ENCODE data around the gene SYNE3.

The SYNE3 gene

GRCh38 chr14:95540236-95540855 lies 23.9 kb upstream of the SYNE3 start:
- DNase-seq (ENCODE audit: low read depth in 3 of 3), result no peak

GRCh38 chr14:95538801-95539509 lies 22.5 kb upstream of the SYNE3 start:
- DNase-seq (ENCODE audit: low read depth in 3 of 3), result no peak

GRCh38 chr14:95537298-95538089 lies 21.0 kb upstream of the SYNE3 start:
- no peak for DNase-seq (ENCODE audit: low read depth in 3 of 3)

- no peak for DNase-seq (ENCODE audit: low read depth in 3 of 3)
Observed at GRCh38 chr14:95536671-95537070, 20.2 kb upstream of the SYNE3 start.

DNA sequence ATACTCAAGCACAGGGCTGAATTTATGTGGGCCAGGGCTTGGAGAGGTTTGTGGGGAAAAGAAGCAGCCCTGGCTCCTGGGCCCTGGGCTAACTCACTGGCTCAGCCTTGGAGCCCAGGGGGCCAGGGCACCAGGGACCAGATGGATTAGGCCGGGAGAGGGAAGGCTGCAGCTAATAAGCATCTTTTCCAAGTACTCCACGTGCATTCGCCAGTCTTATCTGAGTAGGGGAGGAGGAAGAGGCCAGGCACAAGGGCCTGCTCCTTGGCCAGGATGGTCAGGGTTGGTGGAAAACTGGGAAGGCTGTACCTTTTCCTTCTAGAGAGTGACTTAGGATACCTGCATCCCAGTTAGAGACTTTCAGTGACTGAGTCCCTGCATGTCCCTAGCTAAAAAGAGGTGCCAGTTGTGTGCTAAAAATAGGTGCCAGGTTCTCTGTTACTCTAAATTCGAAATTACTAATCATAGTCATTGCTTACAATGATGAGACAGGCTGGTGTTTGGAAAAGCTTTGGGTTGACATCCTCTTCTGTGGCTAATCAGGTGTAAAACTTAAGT lies 19.7 kb upstream of the SYNE3 start:
- DNase-seq (ENCODE audit: low read depth in 3 of 3), result no peak

GRCh38 chr14:95535226-95536021 lies 19.0 kb upstream of the SYNE3 start:
- no peak for DNase-seq (ENCODE audit: low read depth in 3 of 3)

- DNase-seq (ENCODE audit: low read depth in 3 of 3), result peak; percentile 91 to 96 (median 92)
Observed at GRCh38 chr14:95534299-95535225, 18.1 kb upstream of the SYNE3 start, which contains the start of gene GLRX5. Gene GLRX5 (plus strand): TSS chr14:95535050. CDS start chr14:95535090, 40 bp downstream.

DNA sequence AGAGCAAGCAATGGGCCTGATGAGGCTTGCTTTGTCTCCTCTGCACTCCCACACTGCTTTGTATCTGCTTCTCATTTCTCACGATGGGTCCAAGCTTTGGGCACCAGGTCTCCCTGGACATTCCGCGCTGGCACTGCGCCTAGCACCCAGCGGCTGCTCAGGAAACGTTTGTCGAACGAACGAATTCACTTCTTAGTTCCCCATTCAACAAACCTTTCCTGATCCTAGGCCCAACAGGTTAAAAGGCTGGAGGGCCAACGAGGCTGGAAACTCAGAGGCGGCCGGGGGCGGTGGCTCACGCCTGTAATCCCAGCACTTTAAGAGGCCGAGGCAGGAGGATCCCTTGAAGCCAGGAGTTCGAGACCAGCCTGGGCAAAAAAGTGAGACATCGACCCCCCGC lies 17.4 kb upstream of the SYNE3 start:
- no peak for DNase-seq (ENCODE audit: low read depth in 3 of 3)

GRCh38 chr14:95533391-95533821 lies 17.0 kb upstream of the SYNE3 start:
- no peak for DNase-seq (ENCODE audit: low read depth in 3 of 3)

DNA sequence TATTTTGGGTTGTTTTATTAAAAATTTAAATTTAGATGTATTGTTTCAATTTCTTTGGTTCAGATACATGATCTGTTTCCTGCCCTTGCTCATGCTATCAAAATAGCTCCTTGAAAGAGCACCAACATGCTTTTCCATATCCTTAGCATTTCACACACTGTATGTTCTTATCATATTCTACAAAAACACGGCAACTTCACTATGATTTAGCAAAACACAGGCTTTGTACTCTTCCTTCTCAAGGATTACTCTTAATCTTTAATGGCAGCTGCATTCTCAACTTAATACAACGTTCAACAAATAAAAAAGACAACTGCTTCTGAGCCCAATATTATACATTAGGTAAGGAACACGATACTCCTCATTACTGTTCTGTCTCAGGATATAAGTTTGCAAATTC lies 15.5 kb upstream of the SYNE3 start:
- DNase-seq (ENCODE audit: low read depth in 3 of 3), result no peak

GRCh38 chr14:95531473-95531872 lies 15.0 kb upstream of the SYNE3 start:
- no peak for DNase-seq (ENCODE audit: low read depth in 3 of 3)

GRCh38 chr14:95530473-95531276 lies 14.2 kb upstream of the SYNE3 start:
- DNase-seq (ENCODE audit: low read depth in 3 of 3), result no peak

DNA sequence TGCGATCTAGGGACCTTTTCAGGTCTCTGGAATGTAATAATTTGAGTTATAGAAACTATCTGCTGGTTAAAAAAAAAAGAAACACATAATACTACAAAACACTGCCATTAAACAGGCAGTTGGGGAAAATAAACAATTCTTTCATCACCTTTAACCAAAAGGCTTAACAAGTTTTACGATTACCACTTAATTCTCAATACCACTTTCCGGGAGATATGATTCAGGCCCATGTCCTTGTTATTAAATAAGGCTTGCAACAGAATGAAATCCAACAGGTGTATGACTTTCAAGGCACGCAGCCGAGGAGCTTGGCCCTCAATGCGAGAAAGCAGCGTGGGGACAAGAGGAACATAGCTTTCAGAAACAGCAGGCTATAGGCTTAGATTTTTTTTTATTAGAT lies 12.8 kb upstream of the SYNE3 start:
- DNase-seq (ENCODE audit: low read depth in 3 of 3), result no peak

DNA sequence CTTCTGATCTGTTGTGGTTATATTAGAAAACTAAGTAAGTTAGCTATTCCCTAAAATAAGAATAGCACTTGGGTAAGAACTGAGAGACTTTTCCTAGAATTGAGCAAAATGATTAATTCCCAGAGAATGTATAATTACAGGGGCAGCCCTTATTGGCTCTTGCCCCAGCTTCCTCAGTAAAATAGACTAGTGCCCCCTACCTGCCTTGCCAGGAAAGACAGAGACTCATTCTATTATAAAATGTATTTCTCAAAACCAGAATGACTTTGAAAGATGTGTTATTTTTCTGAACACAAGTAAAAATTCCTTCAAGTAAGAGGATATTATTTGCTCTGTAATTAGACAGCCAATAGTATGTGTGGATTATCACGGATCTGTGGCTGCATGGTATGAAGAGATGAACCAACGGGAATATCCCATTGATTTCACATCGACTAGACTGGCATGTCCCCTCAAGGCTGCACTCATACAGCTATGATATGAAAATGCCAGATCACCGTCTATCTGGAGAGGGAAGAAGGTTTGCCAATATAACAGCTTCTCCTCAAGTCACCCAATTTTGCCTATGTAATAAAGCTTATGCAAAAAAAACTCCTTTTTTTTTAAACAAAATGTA lies 11.0 kb upstream of the SYNE3 start:
- no peak for DNase-seq (ENCODE audit: low read depth in 3 of 3)

GRCh38 chr14:95526483-95527386 lies 10.3 kb upstream of the SYNE3 start:
- DNase-seq (ENCODE audit: low read depth in 3 of 3), result no peak

DNA sequence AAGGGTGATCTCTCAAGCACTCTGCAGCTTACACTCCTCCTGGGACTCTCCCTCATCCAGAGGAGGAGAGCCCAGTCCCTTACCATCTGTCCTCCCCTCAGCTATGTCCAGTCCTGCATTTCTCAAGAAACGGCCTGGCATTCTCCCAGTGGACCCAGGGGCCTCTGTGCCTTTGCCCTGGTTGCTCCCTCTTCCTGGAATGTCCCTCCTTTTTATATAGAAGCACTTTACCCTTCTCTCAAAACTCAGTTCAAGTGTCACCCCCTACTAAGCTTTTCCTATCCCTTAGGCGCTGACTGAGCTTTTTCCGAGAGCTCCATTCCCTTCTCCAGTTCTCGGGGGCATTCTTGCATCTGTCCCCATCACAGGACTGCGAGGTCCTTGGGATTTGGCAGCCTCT lies 9.5 kb upstream of the SYNE3 start:
- no peak for DNase-seq (ENCODE audit: low read depth in 3 of 3)

DNA sequence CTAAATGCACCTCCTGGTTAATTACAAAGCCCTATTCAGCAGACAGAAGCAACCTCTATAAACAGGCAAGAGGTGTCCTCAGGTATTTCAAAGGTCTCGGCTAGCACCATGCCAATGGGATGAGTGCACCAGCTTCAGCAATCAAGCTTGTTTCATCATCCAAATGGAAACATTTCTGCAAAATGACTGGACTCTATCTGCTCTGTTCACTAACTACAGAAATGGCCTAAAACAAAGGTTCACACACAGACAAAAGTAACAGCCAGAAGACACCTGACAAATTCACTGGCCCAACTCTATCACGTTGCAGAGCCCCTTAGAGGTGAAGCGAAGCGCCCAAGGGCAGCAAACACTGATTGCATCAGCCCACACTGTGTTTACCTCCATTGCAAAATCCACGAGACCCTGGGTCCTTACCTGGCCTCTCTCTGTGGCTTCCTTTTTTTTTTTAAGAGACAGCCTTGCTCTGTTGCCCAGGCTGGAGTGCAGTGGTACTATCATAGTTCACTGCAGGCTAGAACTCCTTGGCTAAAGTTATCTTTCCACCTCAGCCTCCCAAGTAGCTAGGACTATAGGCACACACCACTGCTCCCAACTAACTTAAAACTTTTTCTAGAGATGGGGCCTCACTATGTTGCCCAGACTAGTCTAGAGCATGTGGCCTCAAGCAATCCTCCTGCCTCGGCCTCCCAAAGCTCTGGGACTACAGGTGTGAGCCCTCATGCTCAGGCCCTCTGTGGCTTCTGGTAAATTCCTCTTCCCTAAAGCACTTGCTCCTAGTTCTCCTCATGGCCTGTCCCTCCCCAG lies 8.5 kb upstream of the SYNE3 start:
- no peak for DNase-seq (ENCODE audit: low read depth in 3 of 3)

Data from stimulated activated CD4-positive, alpha-beta T cell treated with anti-CD3 and anti-CD28 coated beads, TNF-alpha, amount 100 ng/mL, for 48 hours (primary cell).